LNCAP (cell line): ENCODE results near the gene HSD11B1L.

Experiments
- TF ChIP-seq, protein P1 (sequence below): fragments of 450-650 bp; IDR thresholded peaks from 2 replicates; pipeline ENCODE4 v1.5.1; 2017; ENCODE audit warnings: mild to moderate bottlenecking

Gene HSD11B1L

GRCh38 chr19:5682107-5682482, 1.3 kb downstream of the HSD11B1L start:
- TF ChIP-seq, protein P1, sequence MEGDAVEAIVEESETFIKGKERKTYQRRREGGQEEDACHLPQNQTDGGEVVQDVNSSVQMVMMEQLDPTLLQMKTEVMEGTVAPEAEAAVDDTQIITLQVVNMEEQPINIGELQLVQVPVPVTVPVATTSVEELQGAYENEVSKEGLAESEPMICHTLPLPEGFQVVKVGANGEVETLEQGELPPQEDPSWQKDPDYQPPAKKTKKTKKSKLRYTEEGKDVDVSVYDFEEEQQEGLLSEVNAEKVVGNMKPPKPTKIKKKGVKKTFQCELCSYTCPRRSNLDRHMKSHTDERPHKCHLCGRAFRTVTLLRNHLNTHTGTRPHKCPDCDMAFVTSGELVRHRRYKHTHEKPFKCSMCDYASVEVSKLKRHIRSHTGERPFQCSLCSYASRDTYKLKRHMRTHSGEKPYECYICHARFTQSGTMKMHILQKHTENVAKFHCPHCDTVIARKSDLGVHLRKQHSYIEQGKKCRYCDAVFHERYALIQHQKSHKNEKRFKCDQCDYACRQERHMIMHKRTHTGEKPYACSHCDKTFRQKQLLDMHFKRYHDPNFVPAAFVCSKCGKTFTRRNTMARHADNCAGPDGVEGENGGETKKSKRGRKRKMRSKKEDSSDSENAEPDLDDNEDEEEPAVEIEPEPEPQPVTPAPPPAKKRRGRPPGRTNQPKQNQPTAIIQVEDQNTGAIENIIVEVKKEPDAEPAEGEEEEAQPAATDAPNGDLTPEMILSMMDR, result no peak

DNA sequence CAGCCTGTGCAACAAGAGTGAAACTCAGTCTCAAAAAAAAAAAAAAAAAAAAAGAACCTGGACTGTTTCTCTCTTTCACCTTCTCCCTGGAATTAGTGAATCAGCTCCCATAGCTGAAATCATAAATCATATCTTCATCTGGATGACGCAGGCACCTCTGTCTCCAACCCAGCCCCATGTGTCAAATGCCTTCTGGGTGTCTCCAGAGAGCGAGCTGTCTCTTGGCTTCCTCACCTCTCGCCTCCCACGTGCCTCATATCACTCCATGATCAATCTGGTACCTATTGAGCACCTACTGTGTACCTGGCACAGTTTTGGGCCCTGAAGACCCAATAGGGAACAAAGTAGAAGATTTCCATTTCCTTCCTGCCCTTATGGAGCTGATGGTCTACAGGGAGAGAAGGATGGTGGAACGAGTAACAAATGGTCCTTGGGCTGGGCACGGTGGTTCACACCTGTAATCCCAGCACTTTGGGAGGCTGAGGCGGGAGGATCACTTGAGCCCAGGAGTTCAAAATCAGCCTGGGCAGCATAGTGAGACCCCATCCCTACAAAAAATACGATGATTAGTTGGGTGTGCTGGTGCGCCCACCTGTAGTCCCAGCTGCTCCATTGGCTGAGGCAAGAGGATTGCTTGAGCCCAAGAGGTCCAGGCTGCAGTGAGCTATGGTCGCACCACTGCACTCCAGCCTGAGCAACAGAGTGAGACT, 2.5 kb downstream of the HSD11B1L start:
- TF ChIP-seq, protein P1, result no peak

DNA sequence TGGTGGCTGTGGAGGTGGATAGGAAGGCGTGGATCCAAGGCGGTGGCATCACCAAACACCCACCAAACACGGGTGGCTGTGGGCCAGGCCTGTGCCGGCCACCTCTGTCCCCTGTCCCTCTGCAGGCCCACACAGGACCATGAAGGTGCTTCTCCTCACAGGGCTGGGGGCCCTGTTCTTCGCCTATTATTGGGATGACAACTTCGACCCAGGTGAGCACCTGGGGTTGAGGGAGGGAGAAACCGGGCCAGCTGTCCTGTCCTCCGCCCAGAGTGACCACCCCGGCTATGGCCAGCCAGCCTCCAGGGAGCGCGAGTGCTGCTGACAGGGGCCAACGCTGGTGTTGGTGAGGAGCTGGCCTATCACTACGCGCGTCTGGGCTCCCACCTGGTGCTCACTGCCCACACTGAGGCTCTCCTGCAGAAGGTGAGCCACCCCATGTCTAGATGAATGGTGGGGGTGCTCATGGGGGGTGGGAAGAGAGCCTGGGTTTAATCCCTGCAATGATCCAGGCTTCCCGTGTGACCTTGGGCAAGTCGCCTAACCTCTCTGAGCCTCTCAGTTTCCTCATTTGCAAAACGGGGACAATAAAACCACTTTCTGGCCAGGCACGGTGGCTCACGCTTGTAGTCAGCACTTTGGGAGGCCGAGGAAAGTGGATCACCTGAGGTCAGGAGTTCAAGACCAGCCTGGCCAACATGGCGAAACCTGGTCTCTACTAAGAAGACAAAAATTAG, 4.0 kb downstream of the HSD11B1L start:
- TF ChIP-seq, protein P1, result no peak

DNA sequence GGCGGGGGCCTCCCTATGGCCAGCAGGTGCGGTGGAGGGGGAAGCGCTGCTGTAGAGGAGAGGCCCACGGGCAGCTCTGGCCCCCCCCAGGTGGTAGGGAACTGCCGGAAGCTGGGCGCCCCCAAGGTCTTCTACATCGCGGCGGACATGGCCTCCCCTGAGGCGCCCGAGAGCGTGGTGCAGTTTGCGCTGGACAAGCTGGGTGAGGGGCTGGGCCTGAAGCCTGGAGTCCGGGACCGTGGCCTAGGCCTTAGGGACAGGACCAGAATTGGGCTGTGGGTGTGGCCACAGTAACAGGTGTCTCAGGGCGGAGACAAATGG, 5.5 kb downstream of the HSD11B1L start:
- TF ChIP-seq, protein P1, result no peak

DNA sequence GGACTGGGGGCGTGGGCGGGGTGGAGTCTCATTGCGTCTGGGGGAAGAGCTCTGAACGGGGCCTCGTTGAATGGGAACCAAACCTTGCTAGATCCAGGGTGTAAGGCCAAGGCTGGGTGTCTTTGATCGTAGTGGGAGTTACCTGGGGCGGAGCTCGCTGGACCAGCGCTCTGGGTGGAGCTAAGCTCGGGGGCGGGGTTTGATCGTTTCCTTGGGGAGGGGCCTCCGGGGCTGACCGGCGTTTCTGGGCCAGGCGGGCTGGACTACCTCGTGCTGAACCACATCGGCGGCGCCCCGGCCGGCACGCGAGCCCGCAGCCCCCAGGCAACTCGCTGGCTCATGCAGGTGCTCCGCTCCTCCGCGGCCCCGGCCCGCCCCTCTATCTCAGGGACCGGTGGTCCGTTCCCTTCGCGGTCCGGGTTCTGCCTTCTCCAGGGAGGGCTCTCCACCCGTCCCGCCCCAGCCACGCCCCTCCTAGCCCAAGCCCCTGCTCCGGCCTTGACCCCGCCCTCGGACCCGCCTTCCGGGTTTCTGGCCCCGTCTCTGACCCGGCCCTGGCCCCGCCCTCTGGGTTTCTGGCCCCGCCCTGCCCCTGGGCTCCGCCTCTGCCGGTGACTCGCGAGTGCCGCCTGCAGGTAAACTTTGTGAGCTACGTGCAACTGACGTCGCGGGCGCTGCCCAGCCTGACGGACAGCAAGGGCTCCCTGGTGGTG, 6.0 kb downstream of the HSD11B1L start:
- TF ChIP-seq, protein P1, result peak; percentile 90

DNA sequence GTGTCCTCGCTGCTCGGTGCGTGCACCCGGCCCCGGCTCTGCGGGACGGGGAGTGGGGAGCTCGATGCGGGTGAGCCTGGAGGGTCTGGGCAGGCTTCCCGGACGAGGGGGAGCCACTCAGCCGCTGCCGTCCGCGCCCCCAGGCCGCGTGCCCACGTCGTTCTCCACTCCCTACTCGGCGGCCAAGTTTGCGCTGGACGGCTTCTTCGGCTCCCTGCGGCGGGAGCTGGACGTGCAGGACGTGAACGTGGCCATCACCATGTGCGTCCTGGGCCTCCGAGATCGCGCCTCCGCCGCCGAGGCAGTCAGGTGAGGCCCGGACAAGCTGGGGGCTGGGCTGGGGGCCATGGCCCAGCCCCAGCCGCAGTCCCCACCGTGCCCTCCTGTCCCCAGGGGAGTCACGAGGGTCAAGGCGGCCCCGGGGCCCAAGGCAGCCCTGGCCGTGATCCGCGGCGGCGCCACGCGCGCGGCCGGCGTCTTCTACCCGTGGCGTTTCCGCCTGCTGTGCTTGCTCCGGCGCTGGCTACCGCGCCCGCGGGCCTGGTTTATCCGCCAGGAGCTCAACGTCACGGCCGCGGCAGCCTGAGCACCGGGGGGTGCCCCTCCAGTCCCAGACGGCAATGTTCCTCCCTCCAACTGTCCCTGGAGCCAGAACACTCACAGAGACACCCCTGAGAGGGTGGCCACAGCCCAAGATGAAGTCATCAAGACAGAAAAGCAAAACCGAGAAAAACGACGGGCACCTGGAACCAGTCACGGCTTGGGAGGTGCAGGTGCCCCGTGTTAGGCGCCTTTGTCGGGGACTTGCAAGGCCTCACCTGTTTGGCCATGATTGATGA, 6.8 kb downstream of the HSD11B1L start:
- TF ChIP-seq, protein P1, result peak; percentile 34
